Skeletal muscle satellite cell (primary cell): Measurements from ENCODE around the gene USP14. TPM values are rescaled to one million over a fixed set of nuclear protein-coding genes. Genes with fewer than 3 reads are reported as not detected.
"Not testable (repeated sequence)": the region's sequence is repeated elsewhere in the genome, so short reads cannot be mapped to it uniquely, and the experiment has no call there.

Experiments
- H3K27me3 ChIP-seq: 2 replicates; pipeline ENCODE4 v1.7.0; 2013; ENCODE audit warnings: low read length; ENCODE audit not compliant: control insufficient read depth, insufficient read depth
- H3K36me3 ChIP-seq: 2 replicates; pipeline ENCODE4 v1.7.0; 2013; ENCODE audit warnings: mild to moderate bottlenecking, control low read depth, low read length; ENCODE audit not compliant: insufficient read depth
- H3K4me1 ChIP-seq: 2 replicates; pipeline ENCODE4 v1.7.0; 2013; ENCODE audit warnings: low read length; ENCODE audit not compliant: control insufficient read depth, insufficient read depth
- H3K4me2 ChIP-seq: 2 replicates; pipeline ENCODE4 v1.7.0; 2013; ENCODE audit warnings: mild to moderate bottlenecking, low read length
- H3K4me3 ChIP-seq: 2 replicates; pipeline ENCODE4 v1.7.0; 2013; ENCODE audit warnings: low read length
- H3K9ac ChIP-seq: 2 replicates; pipeline ENCODE4 v1.7.0; 2013; ENCODE audit warnings: mild to moderate bottlenecking, low read depth, low read length, moderate library complexity
- H3K9me3 ChIP-seq: replicated peaks from 2 replicates; pipeline ENCODE4 v1.7.0; 2013; ENCODE audit warnings: mild to moderate bottlenecking, control low read depth, low read length
- total RNA-seq: library from RNA; depleted of rRNA; stranded (reverse); fragments of >200 nt; gene quantifications from 2 replicates; pipeline ENCODE4 v1.2.3, GENCODE V29; 2012; rRNA removed

Gene USP14
- 27.7 and 30.4 TPM in 2 replicates for total RNA-seq

- peak within 1 kb of the TSS; percentile 92 for H3K9ac ChIP-seq
- peak within 1 kb of the TSS; percentile 80 for H3K4me3 ChIP-seq
- peak within 1 kb of the TSS; percentile 90 for H3K4me2 ChIP-seq
- no peaks in the 10 kb centered on the region for H3K9me3 ChIP-seq
- no peaks in the 10 kb centered on the region for H3K27me3 ChIP-seq
- H3K4me1 ChIP-seq, result peaks cover 15% of the 10 kb centered on the region
- peaks cover 5% of the 10 kb centered on the region for H3K36me3 ChIP-seq
These were observed at the start of gene USP14 for GRCh38 chr18:158128-159036. Gene USP14, plus strand, starts transcription at chr18:158557. Its CDS starts 142 bp downstream, at chr18:158699.

- not testable (repeated sequence) for H3K27me3 ChIP-seq, H3K36me3 ChIP-seq, H3K4me3 ChIP-seq, H3K4me2 ChIP-seq, H3K9me3 ChIP-seq, H3K4me1 ChIP-seq, H3K9ac ChIP-seq
These were observed 49.7 kb upstream of the USP14 start for GRCh38 chr18:108665-109063.

- not testable (repeated sequence) for H3K9me3 ChIP-seq
These were observed 49.0 kb upstream of the USP14 start for GRCh38 chr18:109130-109921.

GRCh38 chr18:109922-110261 lies 48.5 kb upstream of the USP14 start:
- not testable (repeated sequence) for H3K27me3 ChIP-seq, H3K36me3 ChIP-seq, H3K4me2 ChIP-seq, H3K4me1 ChIP-seq, H3K9ac ChIP-seq, H3K9me3 ChIP-seq, H3K4me3 ChIP-seq

More at GRCh38 chr18:109130-109921, 49.0 kb upstream of the USP14 start:
- H3K27me3 ChIP-seq, H3K36me3 ChIP-seq, H3K4me2 ChIP-seq, H3K4me1 ChIP-seq, H3K4me3 ChIP-seq, H3K9ac ChIP-seq: not testable (repeated sequence)

GRCh38 chr18:110351-111201 lies 47.8 kb upstream of the USP14 start:
- not testable (repeated sequence) for H3K27me3 ChIP-seq, H3K4me2 ChIP-seq

GRCh38 chr18:111306-112014 lies 46.9 kb upstream of the USP14 start:
- H3K36me3 ChIP-seq, result no peaks in the 10 kb centered on the region
- H3K9ac ChIP-seq, result no peak overlapping the region
- H3K4me2 ChIP-seq, result peak overlapping the region; percentile 65
- peaks cover 2% of the 10 kb centered on the region for H3K9me3 ChIP-seq
- H3K27me3 ChIP-seq, result no peaks in the 10 kb centered on the region
- H3K4me3 ChIP-seq, result peak overlapping the region; percentile 58
- H3K4me1 ChIP-seq, result no peaks in the 10 kb centered on the region

More at GRCh38 chr18:110351-111201, 47.8 kb upstream of the USP14 start:
- not testable (repeated sequence) for H3K9ac ChIP-seq, H3K36me3 ChIP-seq, H3K4me3 ChIP-seq, H3K4me1 ChIP-seq, H3K9me3 ChIP-seq

- not testable (repeated sequence) for H3K27me3 ChIP-seq, H3K9me3 ChIP-seq, H3K9ac ChIP-seq, H3K4me3 ChIP-seq, H3K4me1 ChIP-seq, H3K36me3 ChIP-seq, H3K4me2 ChIP-seq
These were observed 46.2 kb upstream of the USP14 start for GRCh38 chr18:112015-112733.

GRCh38 chr18:120539-121260 lies 37.7 kb upstream of the USP14 start:
- H3K27me3 ChIP-seq, H3K4me1 ChIP-seq, H3K9me3 ChIP-seq, H3K4me2 ChIP-seq, H3K36me3 ChIP-seq, H3K4me3 ChIP-seq, H3K9ac ChIP-seq: not testable (repeated sequence)

GRCh38 chr18:135045-135444 lies 23.3 kb upstream of the USP14 start:
- Histone ChIP-seq H3K36me3 (no peaks in the 10 kb centered on the region), H3K9ac (no peak overlapping the region), H3K9me3 (no peaks in the 10 kb centered on the region), H3K4me1 (no peaks in the 10 kb centered on the region), H3K4me3 (no peak overlapping the region), H3K4me2 (no peak overlapping the region), H3K27me3 (no peaks in the 10 kb centered on the region)

GRCh38 chr18:136433-136832 lies 21.9 kb upstream of the USP14 start:
- Histone ChIP-seq H3K36me3 (no peaks in the 10 kb centered on the region), H3K27me3 (no peaks in the 10 kb centered on the region), H3K4me2 (no peak overlapping the region), H3K9ac (no peak overlapping the region), H3K9me3 (no peaks in the 10 kb centered on the region), H3K4me1 (no peaks in the 10 kb centered on the region), H3K4me3 (no peak overlapping the region)
